RPMI7951 (cell line): Measurements from ENCODE around the gene C4orf36. TPM values are rescaled to one million over a fixed set of nuclear protein-coding genes. Genes with fewer than 3 reads are reported as not detected.

Experiments used
- DNase-seq: peaks from one replicate; pipeline ENCODE4 v3.0.0-alpha.2; 2012; ENCODE audit warnings: low read depth
- total RNA-seq: library from RNA; depleted of rRNA; stranded (reverse); fragments of >200 nt; shearing (Covaris generic); gene quantifications from 2 replicates; pipeline ENCODE4 v1.2.3, GENCODE V29; 2014; rRNA removed

Gene C4orf36, protein sequence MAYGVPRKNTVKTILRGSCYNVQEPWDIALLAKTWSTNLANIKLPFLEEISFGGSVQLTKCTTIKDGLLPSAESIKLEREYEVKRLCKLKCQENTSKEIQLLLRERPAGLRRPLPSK
- total RNA-seq, result not detected in 2 replicates

DNA sequence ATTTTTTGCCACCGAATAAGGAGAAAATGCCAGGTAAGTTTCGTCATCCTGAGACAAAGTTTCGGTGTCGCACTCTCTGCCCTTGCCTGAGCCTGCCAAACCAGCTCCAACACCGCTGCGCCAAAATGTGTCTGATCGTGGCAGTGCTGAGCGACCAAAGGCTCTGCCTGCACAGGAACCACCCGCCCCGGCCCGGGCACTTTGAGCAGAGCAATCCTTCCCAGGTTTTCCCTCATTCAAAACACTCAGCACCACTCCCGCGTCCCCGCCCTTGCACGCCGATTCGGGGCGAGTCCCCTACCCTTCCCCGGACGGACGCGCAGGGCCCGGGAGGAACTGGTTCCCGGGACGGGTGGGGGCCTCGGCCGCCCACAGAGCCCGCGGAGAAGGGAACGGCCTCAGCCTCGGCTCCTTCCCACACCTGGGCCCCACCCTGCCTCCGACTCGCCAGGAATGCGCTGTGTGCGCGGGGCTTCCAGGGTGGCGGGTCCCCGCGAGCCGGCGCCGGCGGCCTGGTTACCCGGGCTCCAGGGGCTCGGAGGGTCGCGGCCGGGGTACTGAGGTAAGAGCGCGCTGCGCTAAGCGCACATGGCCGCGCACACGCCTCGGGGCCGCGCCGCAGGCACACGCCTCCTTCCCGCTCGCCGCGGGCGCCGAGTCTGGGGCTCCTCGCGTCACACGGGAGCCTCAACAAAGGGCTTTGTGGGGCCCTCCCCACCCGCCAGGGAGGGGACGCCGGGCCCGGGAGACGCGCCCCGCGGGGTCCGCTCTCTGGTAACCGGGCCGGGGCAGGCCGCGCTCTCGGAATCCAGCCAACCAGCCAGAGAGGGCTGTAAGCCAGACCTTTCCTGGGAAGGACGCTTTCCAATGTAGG lies at the start of gene C4orf36:
C4orf36 (minus strand) TSS at position 661 of the 874 bp plus-strand sequence. CDS start 902 bp downstream, outside the sequence.
- DNase-seq, result peak; percentile 63

DNA sequence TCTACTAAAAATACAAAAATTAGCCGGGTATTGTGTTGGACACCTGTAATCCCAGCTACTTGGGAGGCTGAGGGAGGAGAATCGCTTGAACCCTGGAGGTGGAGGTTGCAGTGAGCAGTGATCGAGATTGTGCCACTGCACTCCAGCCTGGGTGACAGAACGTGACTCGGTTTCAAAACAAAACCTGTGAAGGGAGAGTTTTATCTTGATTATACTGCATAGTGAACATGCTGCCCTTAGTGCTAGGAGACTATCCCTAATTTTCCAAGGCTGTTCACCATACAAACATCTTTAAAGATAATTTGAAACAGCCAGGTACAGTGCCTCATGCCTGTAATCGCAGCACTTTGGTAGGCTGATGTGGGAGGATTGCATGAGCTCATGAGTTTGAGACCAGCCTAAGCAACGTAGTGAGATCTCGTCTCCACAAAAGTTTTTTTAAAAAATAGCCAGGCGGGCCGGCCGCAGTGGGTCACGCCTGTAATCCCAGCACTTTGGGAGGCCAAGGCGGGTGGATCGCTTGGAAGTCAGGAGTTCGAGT lies 48.8 kb upstream of the C4orf36 start:
- DNase-seq, result no peak

DNA sequence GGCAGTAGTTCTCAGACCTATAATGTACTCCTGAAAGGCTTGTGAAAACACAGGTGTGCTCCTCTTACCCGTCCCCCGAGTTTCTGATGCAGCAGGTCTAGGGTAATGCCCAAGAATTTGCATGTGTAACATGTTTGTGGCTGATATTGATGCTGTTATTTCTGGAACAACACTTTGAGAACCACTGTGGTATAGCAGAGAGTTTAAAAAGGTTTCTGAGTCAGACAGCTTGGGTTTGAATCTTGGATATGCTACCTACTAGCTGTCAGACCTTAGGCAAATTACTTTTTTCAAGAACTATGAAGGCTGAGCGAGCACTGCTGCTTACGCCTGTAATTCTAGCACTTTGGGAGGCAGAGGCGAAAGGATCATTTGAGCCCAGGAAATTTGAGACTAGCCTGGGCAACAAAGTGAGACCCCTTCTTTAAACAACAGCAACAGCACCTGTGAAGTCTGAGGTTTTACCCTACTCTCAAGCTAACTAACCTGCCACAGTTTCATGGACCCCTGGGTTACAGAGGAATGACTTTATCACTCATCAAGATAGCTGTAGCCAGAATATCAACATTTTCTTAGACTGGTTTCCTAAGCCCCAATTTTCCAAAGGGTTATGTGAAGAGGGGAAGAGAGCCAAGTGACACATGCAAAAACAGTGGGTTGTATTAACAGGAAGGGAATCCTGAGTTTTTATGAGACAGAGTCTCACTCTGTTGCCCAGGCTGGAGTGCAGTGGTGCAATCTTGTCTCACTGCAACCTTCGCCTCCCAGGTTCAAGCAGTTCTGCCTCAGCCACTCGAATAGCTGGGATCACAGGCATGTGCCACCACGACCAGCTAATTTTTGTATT lies 47.7 kb upstream of the C4orf36 start:
- DNase-seq, result no peak

DNA sequence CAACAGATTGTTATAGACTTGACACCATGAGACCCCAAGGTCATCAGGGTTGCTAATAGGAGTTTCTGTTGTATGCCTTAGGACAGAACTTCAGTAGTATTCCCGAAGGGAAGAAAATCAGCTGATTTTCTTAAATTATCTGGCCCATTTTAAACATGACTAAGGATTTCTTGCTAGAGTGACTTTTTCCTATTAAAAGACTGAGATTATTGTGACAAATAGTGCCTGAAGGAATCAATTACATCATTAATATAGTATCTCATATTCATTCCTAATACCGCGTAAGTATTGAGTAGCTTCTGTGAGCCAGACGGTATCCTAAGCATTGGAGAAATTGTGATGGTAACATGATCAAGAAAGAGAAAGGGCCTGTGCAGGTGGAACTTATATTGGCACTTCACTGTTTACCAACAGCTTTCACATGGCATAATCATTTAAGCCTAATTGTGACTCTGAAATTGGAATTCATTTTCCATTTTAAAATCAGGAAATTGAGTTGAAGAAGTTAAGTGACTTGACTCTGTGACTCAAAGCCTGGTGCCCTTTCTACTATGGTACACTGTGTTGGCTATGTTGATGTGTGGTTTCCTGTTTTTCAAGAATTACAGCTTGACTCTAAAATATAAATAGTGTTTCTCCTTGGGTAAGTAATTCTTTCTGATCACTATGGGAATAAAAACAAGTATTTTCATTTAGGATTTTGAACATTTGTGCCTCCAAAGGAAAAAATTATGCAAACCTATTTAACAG lies 46.7 kb upstream of the C4orf36 start:
- no peak for DNase-seq

DNA sequence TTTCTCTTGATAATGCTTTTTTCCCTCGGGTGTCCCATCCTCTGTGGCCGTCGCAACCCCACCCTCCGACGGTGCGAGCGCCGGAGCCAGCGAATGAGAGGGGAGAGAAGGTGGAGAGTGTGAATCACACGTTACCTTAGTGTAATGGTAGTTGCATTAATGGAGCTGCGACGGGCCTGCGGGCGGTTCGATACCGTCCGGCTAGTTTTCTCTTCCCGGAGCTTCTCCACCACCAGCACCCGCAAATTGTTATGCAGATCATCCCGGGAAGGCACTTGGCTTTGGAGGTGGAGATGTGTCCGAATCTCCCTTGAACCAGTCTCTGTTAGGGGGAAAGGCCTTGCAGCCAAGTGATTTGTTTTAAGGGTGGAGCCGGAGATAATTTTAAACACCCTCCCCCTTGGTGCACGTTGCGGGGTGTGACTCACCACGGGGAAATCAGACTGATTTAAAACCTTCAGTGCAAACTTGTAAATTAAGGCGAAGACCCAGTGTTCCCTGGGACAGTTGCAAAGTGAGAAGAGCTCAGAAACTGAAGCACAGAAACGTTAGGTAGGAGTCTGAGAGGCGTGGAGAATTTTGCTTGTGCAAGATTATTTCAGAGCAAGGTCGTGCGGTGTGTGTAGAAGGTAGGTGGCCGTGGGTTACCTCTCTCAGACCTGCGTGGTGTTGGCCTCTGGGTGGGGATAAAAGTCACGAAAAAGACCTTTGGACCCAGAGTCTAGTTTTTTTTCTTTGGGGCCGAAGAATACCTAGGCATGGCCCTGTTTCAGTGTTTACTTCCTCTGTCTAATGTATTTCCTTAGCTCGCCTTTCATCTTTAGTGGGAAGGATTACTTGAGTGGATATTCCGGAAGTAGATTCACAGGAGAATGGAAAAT lies 43.9 kb upstream of the C4orf36 start:
- peak; percentile 75 for DNase-seq

DNA sequence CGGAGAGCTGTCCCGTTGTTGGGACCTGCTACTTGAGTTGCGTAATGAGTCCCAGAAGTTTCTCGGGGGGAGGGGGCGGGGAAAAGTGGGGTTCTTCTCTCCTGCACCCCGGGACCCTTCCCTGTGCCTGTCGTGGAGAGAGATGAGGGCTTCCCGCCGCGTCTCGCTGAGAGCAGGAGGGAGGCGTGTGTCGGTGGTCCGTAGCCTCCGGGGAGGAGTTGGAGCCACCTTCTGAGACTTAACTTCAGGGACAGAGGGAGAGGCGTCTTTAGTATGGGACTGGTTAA lies 43.3 kb upstream of the C4orf36 start:
- DNase-seq, result no peak

DNA sequence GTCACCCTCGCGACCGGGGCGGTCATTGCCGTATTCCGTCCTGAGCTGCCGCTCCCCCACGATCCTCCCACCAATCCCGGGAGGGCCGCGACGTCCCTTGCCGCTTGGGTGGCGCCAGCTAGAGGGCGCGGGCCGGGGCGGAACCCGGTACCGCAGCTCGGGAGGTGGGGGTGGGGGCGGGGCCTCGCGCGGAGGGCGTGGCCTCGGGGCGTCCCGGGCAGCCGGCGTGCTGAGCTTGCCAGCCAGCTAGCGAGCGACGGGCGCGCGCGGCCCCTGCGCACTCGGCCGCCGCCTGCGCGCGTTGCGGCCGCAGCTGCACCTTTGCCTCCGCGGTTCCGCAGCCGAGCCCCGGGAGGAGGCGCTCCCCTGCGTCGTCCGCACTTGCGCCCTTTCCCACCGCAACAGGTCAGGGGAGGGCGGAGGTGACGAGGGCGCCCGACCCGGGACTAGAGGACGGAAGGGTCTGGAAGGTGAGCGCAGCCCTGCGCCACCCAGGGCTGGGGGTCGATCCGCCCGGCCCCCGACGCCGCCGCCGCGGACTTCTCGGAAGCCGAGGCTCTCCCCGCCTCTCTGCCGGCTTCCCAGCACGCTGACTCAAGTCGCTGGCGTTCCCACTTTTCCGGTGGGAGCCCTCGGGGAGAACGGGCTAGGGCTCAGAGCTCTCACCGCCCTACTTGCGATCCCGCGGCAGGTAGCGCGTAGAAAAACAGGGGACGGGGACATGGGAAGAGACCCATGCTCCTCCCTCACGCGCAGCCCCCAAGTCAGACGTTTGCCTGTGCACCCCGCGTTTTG lies 42.7 kb upstream of the C4orf36 start, which contains the start of gene AFF1:
AFF1 (plus strand) TSS at position 241 of the 795 bp plus-strand sequence. CDS start 13,523 bp downstream, outside the sequence.
- peak; percentile 90 for DNase-seq

DNA sequence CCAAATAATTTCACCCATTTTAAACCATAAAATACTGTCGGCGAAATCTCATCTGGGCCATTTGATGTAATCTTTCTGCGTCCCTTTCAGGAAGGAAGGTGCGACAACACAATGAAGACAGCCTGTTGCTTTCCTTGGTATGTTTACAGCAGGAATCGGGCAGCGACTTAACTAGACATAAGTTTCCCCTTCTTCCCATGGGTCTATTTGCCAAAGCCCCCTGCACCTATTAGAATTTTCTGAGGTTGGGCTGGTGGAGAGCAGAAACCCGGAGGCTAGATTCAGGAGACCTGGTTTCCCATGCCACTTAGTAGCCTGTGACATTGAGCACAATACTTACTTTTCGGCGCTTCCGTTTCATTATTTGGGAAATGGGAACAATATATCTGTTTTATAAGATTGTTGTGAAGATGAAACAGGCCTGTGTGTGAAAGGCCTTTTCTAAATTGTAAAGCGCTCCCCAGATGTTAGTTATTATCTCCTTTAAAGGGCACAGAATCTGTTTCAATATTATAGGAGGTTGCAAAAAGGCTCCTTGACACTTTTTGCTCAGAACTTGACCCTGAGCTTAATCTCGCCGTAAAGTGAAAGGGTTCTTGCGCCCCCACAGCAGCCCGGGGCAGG lies 42.0 kb upstream of the C4orf36 start:
- DNase-seq, result no peak

DNA sequence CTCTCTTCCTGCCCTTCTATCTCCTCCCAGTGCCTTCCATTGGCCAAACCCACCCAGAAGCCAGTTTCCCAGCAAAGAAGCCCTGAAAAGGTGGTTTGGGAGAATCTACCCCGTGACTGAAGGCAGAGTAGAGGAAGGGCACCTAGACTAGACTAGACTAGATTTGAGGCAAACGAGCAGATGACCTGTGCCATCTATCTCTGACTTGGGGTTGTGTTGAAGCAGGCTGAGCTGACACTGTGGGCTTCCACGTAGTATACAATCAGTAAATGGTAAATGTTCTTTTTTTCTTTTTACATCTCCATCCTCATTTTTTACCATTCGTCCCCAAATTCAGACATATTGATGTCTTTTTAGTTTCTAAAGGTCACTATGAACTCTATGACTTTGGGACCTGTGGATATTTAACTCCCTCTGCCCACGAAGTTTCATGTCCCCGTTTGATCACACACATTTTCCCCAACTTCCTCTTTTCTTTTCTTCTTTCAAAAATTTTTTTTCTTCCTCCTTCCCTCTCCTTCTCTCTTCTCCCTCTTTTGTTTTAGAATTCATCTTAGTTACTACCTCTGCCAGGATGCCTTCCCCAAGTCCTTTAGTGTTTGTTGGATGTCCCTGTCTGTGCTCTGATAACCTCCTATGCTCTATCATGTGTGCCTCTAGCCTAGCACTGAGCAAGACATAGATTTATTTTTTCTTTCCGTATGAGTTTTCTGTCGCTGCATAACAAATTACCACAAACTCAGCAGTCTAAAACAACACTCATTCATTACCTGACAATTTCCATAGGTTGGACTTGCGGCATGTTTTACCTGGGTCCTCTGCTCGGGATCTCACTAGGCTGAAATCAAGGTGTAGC lies 36.4 kb upstream of the C4orf36 start:
- no peak for DNase-seq

DNA sequence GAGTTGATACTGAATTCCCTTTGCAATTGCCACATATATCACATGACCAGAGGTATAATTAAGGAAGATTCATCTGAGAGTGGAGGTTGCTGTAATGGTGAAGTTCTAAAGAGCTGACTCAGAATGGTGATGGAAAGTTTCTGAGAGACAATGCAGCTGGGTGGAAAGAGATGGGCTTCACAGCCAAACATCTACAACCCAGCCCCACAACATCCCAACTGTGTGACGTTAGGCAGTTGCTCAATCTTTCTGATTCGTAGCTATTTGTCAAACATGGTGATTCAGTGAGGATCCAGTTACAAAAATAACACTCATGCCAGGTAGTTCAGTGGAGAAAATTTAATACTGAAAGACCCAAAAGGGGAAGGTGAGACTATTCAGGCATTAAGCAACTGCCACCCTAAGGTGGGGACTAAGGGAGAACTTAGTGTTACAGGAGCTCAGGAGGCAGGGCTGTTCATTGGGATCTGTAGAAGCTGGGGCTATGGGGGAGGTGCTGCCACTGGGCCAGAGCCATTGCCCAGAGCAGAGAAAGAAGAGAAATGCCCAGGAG lies 35.7 kb upstream of the C4orf36 start:
- DNase-seq, result peak; percentile 88

DNA sequence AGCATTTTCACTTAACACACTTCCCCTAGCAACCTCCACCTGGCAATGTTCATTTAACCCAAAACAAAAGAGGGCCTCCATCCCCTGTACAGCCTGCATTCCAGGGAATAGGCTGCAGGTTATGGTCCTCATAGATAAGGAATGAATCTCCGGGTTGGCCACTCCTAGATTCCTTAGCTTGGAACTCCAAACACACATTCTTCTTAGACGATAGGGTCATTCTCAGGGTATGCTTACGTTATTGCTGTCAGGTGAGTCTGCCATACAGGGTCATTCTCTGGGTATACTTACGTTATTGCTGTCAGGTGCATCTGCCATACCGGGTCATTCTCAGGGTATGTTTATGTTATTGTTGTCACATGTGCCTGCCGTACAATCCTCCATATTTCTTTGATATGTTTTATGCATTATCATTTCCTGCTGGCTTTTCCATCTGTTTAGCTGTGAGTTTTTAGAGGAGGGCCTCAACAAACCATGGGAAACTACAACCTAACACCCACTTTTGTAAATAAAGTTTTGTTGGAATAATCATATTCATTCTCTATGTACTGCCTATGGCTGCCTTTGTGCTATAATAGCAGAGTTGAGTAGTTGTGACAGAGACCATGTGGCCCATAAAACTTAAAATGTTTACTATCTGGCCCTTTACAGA lies 34.3 kb upstream of the C4orf36 start:
- no peak for DNase-seq

DNA sequence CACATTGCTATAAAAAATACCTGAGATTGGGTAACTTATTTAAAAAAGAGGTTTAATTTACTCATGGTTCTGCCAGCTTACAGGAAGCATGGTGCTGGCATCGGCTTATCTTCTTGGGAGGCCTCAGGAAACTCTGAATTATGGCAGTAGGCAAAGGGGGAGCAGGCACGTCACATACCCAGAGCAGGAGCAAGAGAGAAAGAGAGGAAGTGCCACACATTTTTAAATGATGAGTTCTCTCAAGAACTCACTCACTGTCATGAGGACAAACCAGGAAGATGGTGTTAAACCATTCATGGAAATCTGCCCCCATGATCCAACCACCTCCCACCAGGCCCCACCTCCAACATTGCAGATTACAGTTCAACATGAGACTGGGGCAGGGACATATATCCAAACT lies 32.6 kb upstream of the C4orf36 start:
- peak; percentile 57 for DNase-seq

DNA sequence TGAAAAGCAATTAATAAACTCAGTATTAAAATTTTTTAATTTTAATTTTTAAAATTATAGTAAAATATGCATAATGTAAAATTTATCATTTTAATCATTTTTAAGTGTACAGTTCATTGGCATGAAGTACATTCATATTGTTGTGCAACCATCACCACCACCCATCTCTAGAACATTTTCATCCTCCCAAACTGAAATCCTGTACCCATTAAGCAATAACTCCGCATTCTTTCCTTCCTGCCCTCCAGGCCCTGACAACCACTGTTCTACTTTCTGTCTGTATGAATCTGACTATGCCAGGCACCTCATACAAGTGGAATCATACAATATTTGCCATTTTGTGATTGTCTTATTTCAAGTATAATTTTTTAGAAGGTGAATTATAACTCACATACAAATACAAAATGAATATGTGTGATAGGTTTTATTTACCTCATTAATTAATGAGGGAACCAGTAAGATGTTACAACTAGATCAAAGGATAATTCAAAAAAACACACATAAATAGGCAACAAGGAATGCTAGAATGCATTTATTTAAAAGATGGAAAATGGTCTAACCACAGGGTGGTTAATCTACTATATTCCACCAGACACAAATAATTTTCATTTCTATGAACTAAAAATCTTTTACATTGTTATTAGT lies 29.5 kb upstream of the C4orf36 start:
- no peak for DNase-seq

DNA sequence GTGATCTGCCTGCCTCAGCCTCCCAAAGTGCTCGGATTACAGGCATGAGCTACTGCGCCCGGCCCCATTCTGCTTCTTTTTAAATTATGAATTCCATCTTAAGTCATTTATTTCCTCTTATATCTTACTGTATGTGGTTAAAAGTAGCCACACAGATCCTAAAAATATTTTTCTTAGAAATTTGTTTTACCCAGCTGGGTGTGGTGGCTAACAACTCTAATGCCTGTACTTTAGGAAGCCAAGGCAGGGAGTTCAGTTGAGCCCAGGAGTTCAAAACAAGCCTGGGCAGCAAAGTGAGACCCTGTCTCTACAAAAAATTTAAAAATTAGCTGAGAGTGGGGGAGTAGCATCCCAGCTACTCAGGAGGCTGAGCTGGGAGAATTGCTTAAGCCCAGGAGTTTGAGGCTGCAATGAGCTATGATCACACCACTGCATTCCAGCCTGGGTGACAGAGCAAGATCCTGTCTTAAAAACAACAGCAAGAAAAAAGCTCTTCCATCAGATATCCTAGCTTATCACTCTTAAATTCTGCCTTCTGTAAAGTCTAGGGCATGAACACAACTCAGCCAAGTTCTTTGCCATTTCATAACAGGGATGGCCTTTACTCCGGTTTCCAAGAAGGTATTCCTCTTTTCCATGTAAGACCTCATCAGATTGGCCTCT lies 27.5 kb upstream of the C4orf36 start:
- DNase-seq, result no peak

DNA sequence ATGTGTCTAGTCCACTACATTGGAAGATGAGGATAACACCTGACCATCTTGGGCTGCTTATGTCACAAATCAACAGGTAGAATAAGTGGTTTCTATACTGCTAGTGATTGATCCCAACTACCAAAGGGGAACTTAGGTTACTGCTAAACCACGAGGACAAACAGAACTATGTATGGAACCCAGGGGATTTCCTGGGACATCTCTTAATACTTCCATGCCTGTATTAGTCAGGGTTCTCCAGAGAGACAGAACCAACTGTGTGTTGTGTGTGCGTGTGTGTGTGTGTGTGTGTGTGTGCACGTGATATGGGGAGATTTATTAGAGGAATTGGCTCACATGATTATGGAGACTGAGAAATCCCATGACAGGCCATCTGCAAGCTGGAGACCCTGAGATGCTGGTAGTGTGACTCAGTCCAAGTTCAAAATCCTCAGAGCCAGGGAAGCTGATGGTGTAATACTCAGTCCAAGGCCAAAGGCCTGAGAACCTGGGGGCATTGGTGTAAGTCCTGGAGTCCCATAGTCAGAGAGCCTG lies 26.4 kb upstream of the C4orf36 start:
- peak; percentile 67 for DNase-seq
